ENCODE results near the gene GSTA4.

DNA sequence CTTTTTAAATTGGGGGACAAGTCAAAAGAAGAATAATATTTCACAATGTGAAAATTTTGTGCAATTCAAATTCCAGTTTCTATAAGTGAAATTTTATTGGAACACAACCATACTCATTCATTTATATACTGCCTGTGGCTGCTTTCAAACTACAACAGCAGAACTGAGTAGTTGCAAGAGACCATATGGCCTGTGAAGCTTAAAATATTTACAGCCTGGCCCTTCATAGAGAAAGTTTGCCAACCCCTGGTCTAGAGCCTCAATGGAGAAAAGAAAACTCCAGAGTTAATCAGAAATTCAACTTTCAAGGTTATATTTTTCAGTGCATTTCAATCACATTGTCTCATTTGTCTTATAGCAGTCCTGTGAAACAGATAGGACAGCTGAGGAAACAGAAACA, 43.5 kb upstream of the GSTA4 start:
- TF ChIP-seq, protein P1, sequence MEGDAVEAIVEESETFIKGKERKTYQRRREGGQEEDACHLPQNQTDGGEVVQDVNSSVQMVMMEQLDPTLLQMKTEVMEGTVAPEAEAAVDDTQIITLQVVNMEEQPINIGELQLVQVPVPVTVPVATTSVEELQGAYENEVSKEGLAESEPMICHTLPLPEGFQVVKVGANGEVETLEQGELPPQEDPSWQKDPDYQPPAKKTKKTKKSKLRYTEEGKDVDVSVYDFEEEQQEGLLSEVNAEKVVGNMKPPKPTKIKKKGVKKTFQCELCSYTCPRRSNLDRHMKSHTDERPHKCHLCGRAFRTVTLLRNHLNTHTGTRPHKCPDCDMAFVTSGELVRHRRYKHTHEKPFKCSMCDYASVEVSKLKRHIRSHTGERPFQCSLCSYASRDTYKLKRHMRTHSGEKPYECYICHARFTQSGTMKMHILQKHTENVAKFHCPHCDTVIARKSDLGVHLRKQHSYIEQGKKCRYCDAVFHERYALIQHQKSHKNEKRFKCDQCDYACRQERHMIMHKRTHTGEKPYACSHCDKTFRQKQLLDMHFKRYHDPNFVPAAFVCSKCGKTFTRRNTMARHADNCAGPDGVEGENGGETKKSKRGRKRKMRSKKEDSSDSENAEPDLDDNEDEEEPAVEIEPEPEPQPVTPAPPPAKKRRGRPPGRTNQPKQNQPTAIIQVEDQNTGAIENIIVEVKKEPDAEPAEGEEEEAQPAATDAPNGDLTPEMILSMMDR (tag by site-specific recombination; IDR thresholded peaks at IDR 0.05): no peak
- TF ChIP-seq, protein P2, sequence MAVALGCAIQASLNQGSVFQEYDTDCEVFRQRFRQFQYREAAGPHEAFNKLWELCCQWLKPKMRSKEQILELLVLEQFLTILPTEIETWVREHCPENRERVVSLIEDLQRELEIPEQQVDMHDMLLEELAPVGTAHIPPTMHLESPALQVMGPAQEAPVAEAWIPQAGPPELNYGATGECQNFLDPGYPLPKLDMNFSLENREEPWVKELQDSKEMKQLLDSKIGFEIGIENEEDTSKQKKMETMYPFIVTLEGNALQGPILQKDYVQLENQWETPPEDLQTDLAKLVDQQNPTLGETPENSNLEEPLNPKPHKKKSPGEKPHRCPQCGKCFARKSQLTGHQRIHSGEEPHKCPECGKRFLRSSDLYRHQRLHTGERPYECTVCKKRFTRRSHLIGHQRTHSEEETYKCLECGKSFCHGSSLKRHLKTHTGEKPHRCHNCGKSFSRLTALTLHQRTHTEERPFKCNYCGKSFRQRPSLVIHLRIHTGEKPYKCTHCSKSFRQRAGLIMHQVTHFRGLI (tag by site-specific recombination; IDR thresholded peaks at IDR 0.05): no peak
- TF ChIP-seq OVOL3 (tag by site-specific recombination; IDR thresholded peaks at IDR 0.05) (no peak), ZNF302 (tag by site-specific recombination; IDR thresholded peaks at IDR 0.05; ENCODE audit: low read depth) (no peak), ZNF426 (tag by site-specific recombination; IDR thresholded peaks at IDR 0.05) (no peak)
- TF ChIP-seq, protein P3, sequence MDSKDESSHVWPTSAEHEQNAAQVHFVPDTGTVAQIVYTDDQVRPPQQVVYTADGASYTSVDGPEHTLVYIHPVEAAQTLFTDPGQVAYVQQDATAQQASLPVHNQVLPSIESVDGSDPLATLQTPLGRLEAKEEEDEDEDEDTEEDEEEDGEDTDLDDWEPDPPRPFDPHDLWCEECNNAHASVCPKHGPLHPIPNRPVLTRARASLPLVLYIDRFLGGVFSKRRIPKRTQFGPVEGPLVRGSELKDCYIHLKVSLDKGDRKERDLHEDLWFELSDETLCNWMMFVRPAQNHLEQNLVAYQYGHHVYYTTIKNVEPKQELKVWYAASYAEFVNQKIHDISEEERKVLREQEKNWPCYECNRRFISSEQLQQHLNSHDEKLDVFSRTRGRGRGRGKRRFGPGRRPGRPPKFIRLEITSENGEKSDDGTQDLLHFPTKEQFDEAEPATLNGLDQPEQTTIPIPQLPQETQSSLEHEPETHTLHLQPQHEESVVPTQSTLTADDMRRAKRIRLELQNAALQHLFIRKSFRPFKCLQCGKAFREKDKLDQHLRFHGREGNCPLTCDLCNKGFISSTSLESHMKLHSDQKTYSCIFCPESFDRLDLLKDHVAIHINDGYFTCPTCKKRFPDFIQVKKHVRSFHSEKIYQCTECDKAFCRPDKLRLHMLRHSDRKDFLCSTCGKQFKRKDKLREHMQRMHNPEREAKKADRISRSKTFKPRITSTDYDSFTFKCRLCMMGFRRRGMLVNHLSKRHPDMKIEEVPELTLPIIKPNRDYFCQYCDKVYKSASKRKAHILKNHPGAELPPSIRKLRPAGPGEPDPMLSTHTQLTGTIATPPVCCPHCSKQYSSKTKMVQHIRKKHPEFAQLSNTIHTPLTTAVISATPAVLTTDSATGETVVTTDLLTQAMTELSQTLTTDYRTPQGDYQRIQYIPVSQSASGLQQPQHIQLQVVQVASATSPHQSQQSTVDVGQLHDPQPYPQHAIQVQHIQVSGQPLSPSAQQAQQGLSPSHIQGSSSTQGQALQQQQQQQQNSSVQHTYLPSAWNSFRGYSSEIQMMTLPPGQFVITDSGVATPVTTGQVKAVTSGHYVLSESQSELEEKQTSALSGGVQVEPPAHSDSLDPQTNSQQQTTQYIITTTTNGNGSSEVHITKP (tag by site-specific recombination; IDR thresholded peaks at IDR 0.05): no peak
